Left ventricle myocardium inferior (tissue), 1 donor: ENCODE data around the gene ANAPC7. TPM values are rescaled to one million over a fixed set of nuclear protein-coding genes. Genes with fewer than 3 reads are reported as not detected.

Source experiments
- DNase-seq: peaks from one replicate; pipeline ENCODE4 v3.0.0-alpha.2; 2020
- H3K27ac ChIP-seq: fragments of 200-600 bp; replicated peaks from 2 replicates; pipeline ENCODE4 v1.8.0; 2021
- H3K27me3 ChIP-seq: fragments of 200-600 bp; 2 replicates; pipeline ENCODE4 v1.8.0; 2021; ENCODE audit warnings: low read depth
- H3K36me3 ChIP-seq: fragments of 200-600 bp; 2 replicates; pipeline ENCODE4 v1.8.0; 2021
- H3K4me1 ChIP-seq: fragments of 200-600 bp; 2 replicates; pipeline ENCODE4 v1.8.0; 2021
- H3K4me3 ChIP-seq: fragments of 200-600 bp; 2 replicates; pipeline ENCODE4 v1.8.0; 2021; ENCODE audit warnings: mild to moderate bottlenecking, moderate library complexity
- H3K9me3 ChIP-seq: fragments of 200-600 bp; replicated peaks from 2 replicates; pipeline ENCODE4 v1.8.0; 2021
- intact Hi-C: fragments of 100-400 bp; cut with micrococcal nuclease; formaldehyde crosslinking; loops from one replicate; pipeline ENCODE4 v1.11.0; 2022
- total RNA-seq: library from RNA; stranded (reverse); fragmentation: NEBNext Ultra II Directional; extraction: Animal tissue kit (Norgen Biotek cat#: 25700); gene quantifications from one replicate; pipeline ENCODE4 v1.2.1, GENCODE V29; 2021
- TF ChIP-seq, protein P1 (sequence below): fragments of 200-600 bp; IDR thresholded peaks from 2 replicates; pipeline ENCODE4 v1.8.0; 2021; ENCODE audit warnings: antibody characterized with exemption, mild to moderate bottlenecking, borderline replicate concordance
- donor health status: DM: no; HTN: yes; CAD: no; lungs with severe emphysema.

ANAPC7 gene
- total RNA-seq, 1 donor from 2014 or later = 32.0 TPM

DNA sequence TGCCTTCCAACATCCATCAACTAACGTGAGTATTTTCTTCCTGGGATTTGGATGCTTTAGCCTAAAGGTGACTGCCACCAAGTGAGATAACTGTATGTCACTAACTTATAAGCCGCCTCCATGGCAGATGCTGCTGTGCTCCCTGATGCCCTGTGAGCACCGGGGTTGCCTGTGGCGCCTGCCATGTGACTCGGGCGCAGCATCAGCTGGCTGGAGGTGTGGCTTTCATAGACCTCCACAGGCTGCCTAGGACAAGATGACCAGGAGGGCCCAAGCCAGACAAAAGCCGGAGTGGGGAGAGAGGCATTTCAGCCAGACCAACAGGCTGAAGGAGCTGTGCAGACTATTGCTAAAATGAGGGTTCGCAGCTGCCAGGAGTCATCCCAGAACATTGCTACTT is 55.7 kb downstream of the ANAPC7 start:
- Histone ChIP-seq H3K4me3 (no peak overlapping the region), H3K4me1 (peaks cover 31% of the 10 kb centered on the region), H3K27ac (no peak overlapping the region), H3K36me3 (peaks cover 87% of the 10 kb centered on the region), H3K9me3 (no peaks in the 10 kb centered on the region), H3K27me3 (no peaks in the 10 kb centered on the region)
- TF ChIP-seq, protein P1, sequence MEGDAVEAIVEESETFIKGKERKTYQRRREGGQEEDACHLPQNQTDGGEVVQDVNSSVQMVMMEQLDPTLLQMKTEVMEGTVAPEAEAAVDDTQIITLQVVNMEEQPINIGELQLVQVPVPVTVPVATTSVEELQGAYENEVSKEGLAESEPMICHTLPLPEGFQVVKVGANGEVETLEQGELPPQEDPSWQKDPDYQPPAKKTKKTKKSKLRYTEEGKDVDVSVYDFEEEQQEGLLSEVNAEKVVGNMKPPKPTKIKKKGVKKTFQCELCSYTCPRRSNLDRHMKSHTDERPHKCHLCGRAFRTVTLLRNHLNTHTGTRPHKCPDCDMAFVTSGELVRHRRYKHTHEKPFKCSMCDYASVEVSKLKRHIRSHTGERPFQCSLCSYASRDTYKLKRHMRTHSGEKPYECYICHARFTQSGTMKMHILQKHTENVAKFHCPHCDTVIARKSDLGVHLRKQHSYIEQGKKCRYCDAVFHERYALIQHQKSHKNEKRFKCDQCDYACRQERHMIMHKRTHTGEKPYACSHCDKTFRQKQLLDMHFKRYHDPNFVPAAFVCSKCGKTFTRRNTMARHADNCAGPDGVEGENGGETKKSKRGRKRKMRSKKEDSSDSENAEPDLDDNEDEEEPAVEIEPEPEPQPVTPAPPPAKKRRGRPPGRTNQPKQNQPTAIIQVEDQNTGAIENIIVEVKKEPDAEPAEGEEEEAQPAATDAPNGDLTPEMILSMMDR = no peak
- intact Hi-C loops = no loop called here
- no peak for DNase-seq

DNA sequence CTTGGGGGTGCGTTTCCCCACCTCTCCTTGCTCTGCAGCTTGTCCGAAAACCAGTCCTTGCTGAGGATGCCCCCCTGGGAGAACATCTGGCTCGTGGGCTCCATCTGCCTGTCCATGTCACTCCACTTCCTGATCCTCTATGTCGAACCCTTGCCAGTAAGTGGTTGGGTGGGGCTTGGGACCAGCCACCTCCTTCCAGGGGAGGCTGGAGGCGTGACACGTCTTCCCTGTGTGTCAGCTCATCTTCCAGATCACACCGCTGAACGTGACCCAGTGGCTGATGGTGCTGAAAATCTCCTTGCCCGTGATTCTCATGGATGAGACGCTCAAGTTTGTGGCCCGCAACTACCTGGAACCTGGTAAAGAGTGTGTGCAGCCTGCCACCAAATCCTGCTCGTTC is 57.5 kb downstream of the ANAPC7 start:
- DNase-seq = no peak
- Histone ChIP-seq H3K36me3 (peaks cover 100% of the 10 kb centered on the region), H3K27ac (peak overlapping the region; percentile 37), H3K27me3 (no peaks in the 10 kb centered on the region), H3K9me3 (no peaks in the 10 kb centered on the region), H3K4me1 (peaks cover 33% of the 10 kb centered on the region), H3K4me3 (no peak overlapping the region)
- TF ChIP-seq, protein P1 = no peak
- intact Hi-C loops = no loop called here

DNA sequence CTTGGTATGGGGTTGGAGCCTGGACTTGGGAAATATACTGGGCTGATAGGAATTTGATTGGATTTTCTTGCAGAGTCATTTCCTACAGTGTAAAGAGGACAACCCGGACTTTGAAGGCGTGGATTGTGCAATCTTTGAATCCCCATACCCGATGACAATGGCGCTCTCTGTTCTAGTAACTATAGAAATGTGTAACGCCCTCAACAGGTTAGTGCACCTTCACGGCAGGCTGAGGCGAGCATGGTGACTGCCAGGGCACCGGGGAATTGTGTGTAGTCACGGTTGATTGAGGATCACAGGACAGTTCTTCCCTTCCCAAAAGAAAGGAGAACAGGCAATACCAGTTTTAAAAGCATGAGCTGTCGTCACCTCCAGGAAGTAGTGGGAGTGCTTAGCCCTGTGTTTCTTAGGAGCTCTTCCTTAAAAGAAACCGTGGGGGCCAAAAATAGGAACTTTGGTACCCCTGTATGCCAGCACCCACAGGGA is 58.3 kb downstream of the ANAPC7 start:
- Histone ChIP-seq H3K9me3 (no peaks in the 10 kb centered on the region), H3K27me3 (no peaks in the 10 kb centered on the region), H3K4me1 (peaks cover 33% of the 10 kb centered on the region), H3K27ac (peak overlapping the region; percentile 37), H3K4me3 (no peak overlapping the region), H3K36me3 (peaks cover 100% of the 10 kb centered on the region)
- TF ChIP-seq, protein P1 = no peak
- intact Hi-C loops = no loop called here
- DNase-seq = no peak

DNA sequence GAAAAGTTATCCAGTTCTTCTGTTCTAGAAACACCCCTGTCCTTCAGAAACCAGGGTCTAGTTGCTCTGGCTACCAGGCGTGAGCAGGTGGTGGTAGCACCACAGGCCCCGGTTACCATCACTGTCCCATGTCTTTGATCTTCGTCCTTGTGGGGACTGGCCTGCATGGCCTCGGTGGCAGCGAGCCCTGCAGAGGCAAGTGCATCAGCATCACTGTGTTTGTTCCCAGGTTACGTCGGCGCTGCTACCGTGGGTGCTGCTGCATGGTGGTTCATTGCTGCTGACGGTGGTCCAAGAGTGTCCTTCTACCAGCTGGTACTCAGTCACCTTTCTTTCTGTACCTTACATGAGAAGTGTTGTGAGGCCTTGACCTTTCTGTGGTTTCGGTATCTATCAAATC is 58.9 kb downstream of the ANAPC7 start:
- intact Hi-C loops = no loop called here
- TF ChIP-seq, protein P1 = no peak
- H3K4me1 ChIP-seq = peaks cover 33% of the 10 kb centered on the region
- no peaks in the 10 kb centered on the region for H3K27me3 ChIP-seq
- no peak for DNase-seq
- H3K4me3 ChIP-seq = no peak overlapping the region
- peak overlapping the region; percentile 37 for H3K27ac ChIP-seq
- no peaks in the 10 kb centered on the region for H3K9me3 ChIP-seq
- peaks cover 100% of the 10 kb centered on the region for H3K36me3 ChIP-seq

DNA sequence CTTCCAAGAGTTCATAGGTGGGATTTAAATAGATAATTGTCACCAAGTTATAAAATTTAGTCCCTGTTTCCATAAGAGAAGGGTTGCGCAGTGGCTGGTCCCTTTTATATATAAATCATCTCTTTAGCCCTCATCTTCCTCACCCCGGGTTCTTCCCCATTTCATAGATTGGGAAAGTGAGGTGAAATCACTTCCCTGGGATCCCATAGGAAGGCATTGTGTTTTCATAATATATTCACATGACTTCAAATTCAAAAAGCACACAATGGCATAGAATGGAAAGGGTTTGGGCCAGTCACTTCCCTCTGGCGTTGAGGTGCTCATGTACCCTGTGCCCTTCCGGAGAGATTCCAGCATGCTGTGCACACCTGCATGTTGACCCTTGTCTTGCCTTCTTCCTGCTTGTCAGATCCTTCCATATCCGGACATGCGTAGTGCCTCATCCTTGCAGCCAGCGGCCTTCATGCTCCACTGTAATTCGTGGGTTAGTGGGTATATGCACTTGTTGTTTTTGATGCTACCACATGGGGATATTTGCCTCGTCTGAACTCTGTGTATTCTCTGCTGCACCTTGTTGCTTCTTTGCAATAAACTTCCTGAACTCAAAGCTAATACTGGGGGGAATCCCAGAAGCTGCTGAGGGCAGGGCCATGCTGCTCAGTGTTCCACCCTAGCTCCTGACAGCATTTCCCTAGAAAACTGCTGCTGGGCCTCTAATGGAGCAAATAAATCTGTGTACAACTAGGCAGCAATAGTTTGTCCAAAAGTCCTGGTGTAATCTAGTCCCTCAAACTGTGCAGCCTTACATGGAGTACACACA is 59.6 kb downstream of the ANAPC7 start:
- H3K4me1 ChIP-seq = peaks cover 33% of the 10 kb centered on the region
- H3K4me3 ChIP-seq = no peak overlapping the region
- H3K27me3 ChIP-seq = no peaks in the 10 kb centered on the region
- TF ChIP-seq, protein P1 = no peak
- no peak for DNase-seq
- H3K36me3 ChIP-seq = peaks cover 100% of the 10 kb centered on the region
- H3K27ac ChIP-seq = peak overlapping the region; percentile 37
- intact Hi-C loops = no loop called here
- no peaks in the 10 kb centered on the region for H3K9me3 ChIP-seq
